Ascending aorta (tissue), 2 donors: ENCODE results near the gene THRA. TPM values are rescaled to one million over a fixed set of nuclear protein-coding genes. Genes with fewer than 3 reads are reported as not detected.

Experiments
- DNase-seq, 2 donors: peaks; one replicate each; pipeline ENCODE4 v3.0.0-alpha.2; 2019; ENCODE audit warnings: low spot score in 2 of 2
- H3K27ac ChIP-seq, 2 donors: fragments of 200-600 bp; sonication (generic); one replicate each; pipeline ENCODE4 v1.5.1; 2016 to 2017; ENCODE audit warnings: mild to moderate bottlenecking in 1 of 2
- H3K27me3 ChIP-seq: fragments of 200-600 bp; sonication (generic); one replicate; pipeline ENCODE4 v1.5.1; 2017
- H3K36me3 ChIP-seq, 2 donors: fragments of 200-600 bp; sonication (generic); one replicate each; pipeline ENCODE4 v1.5.1; 2016
- H3K4me1 ChIP-seq, 2 donors: fragments of 200-600 bp; sonication (generic); one replicate each; pipeline ENCODE4 v1.5.1; 2016 to 2017; ENCODE audit warnings: mild to moderate bottlenecking in 1 of 2
- H3K4me3 ChIP-seq, 2 donors: fragments of 200-600 bp; sonication (generic); one replicate each; pipeline ENCODE4 v1.5.1; 2016 to 2017; ENCODE audit warnings: mild to moderate bottlenecking in 1 of 2
- H3K9me3 ChIP-seq, 2 donors: fragments of 200-600 bp; sonication (generic); one replicate each; pipeline ENCODE4 v1.5.1; 2016
- CTCF ChIP-seq, 3 experiments: fragments of 200-600 bp in 2 of 3; fragments of 450-650 bp in 1 of 3; sonication (generic) in 2 of 3; IDR thresholded peaks; one replicate each; pipeline ENCODE4 v1.5.1; 2016 to 2019; ENCODE audit warnings: antibody characterized with exemption in 3 of 3, mild to moderate bottlenecking in 1 of 3, moderate library complexity in 1 of 3
- intact Hi-C: fragments of 100-400 bp; cut with DNase I; formaldehyde crosslinking; loops from one replicate; pipeline ENCODE4 v1.15.1; 2023
- total RNA-seq: library from RNA; depleted of rRNA; stranded (reverse); fragments of >200 nt; gene quantifications from one replicate; pipeline ENCODE4 v1.1.0, GENCODE V29; 2016

THRA gene
- total RNA-seq, 1 donor from 2014 or later = 35.4 TPM

GRCh38 chr17:40095351-40095943 lies 32.7 kb downstream of the THRA start:
- H3K4me1 ChIP-seq = peaks cover 36 to 77% of the 10 kb centered on the region in 2 donors
- H3K36me3 ChIP-seq = peaks cover 49 to 52% of the 10 kb centered on the region in 2 donors
- no peaks in the 10 kb centered on the region for H3K9me3 ChIP-seq
- DNase-seq = no peak
- H3K27me3 ChIP-seq = no peaks in the 10 kb centered on the region
- peak overlapping the region; percentile 91 to 99 for H3K27ac ChIP-seq
- no peak for TF ChIP-seq CTCF (IDR thresholded peaks at IDR 0.05)
- peak overlapping the region in 1 of 2 donors; percentile 9 for H3K4me3 ChIP-seq
- intact Hi-C loops = no loop called here

- H3K4me3 ChIP-seq = peak overlapping the region in 1 of 2 donors; percentile 9
- peaks cover 49% of the 10 kb centered on the region in 2 donors for H3K36me3 ChIP-seq
- peaks cover 36 to 74% of the 10 kb centered on the region in 2 donors for H3K4me1 ChIP-seq
- no peaks in the 10 kb centered on the region for H3K9me3 ChIP-seq
- H3K27me3 ChIP-seq = no peaks in the 10 kb centered on the region
- DNase-seq = peak in 1 of 2 donors; percentile 82
- peak overlapping the region; percentile 91 to 99 for H3K27ac ChIP-seq
- TF ChIP-seq CTCF (IDR thresholded peaks at IDR 0.05) = no peak
- intact Hi-C loops = no loop called here
Measured at GRCh38 chr17:40095944-40096791, 33.4 kb downstream of the THRA start.

GRCh38 chr17:40097087-40097486 lies 34.3 kb downstream of the THRA start:
- Histone ChIP-seq H3K4me1 (peaks cover 38 to 75% of the 10 kb centered on the region in 2 donors), H3K27ac (peak overlapping the region; percentile 91 to 99), H3K36me3 (peaks cover 45 to 49% of the 10 kb centered on the region in 2 donors), H3K9me3 (no peaks in the 10 kb centered on the region), H3K4me3 (peak overlapping the region; percentile 45 to 94), H3K27me3 (no peaks in the 10 kb centered on the region)
- intact Hi-C loops = no loop called here
- no peak for DNase-seq
- TF ChIP-seq CTCF (IDR thresholded peaks at IDR 0.05) = no peak

- H3K4me1 ChIP-seq = peaks cover 35 to 72% of the 10 kb centered on the region in 2 donors
- no peak for TF ChIP-seq CTCF (IDR thresholded peaks at IDR 0.05)
Measured at GRCh38 chr17:40097931-40098845, 35.4 kb downstream of the THRA start.

More at GRCh38 chr17:40097931-40098845, 35.4 kb downstream of the THRA start:
- Histone ChIP-seq H3K36me3 (peaks cover 35 to 42% of the 10 kb centered on the region in 2 donors), H3K27ac (peak overlapping the region; percentile 91 to 99), H3K4me3 (peak overlapping the region; percentile 45 to 94), H3K9me3 (no peaks in the 10 kb centered on the region), H3K27me3 (no peaks in the 10 kb centered on the region)
- intact Hi-C loops = loop anchor here (2.0 kb wide), 1 partner anchor 27 kb away; no protein-coding TSS in a partner anchor
- DNase-seq = peak; percentile 89 to 94
